Effector memory CD4-positive, alpha-beta T cell (primary cell): ENCODE measurements around the gene CBFA2T3.
"Not testable (repeated sequence)": the region's sequence is repeated elsewhere in the genome, so short reads cannot be mapped to it uniquely, and the experiment has no call there.

Experiments used
- DNase-seq, 3 donors: peaks; one replicate each; pipeline ENCODE4 v3.0.0-alpha.2; 2020
- H3K27ac ChIP-seq: 2 replicates; pipeline ENCODE4 v1.7.0; 2013; ENCODE audit warnings: mild to moderate bottlenecking, low read length, moderate library complexity; ENCODE audit not compliant: insufficient read depth, poor library complexity, severe bottlenecking
- H3K27me3 ChIP-seq: replicated peaks from 2 replicates; pipeline ENCODE4 v1.7.0; 2013; ENCODE audit warnings: mild to moderate bottlenecking, low read length; ENCODE audit not compliant: insufficient read depth, control insufficient read depth, poor library complexity, severe bottlenecking
- H3K36me3 ChIP-seq: 2 replicates; pipeline ENCODE4 v1.7.0; 2013; ENCODE audit warnings: mild to moderate bottlenecking, low read length, moderate library complexity; ENCODE audit not compliant: control insufficient read depth, insufficient read depth
- H3K4me1 ChIP-seq: 2 replicates; pipeline ENCODE4 v1.7.0; 2013; ENCODE audit warnings: low read length, mild to moderate bottlenecking; ENCODE audit not compliant: control insufficient read depth, insufficient read depth, poor library complexity, severe bottlenecking
- H3K4me3 ChIP-seq: 2 replicates; pipeline ENCODE4 v1.7.0; 2013; ENCODE audit warnings: low read length, low read depth, mild to moderate bottlenecking; ENCODE audit not compliant: insufficient read depth, poor library complexity, severe bottlenecking
- H3K9me3 ChIP-seq: 2 replicates; pipeline ENCODE4 v1.7.0; 2013; ENCODE audit warnings: mild to moderate bottlenecking, low read length, moderate library complexity; ENCODE audit not compliant: control insufficient read depth

CBFA2T3 gene

GRCh38 chr16:88922826-88923410, 54.1 kb downstream of the CBFA2T3 start:
- Histone ChIP-seq H3K27me3 (no peaks in the 10 kb centered on the region), H3K27ac (no peak overlapping the region), H3K4me3 (no peak overlapping the region), H3K9me3 (no peaks in the 10 kb centered on the region), H3K36me3 (no peaks in the 10 kb centered on the region), H3K4me1 (peaks cover 9% of the 10 kb centered on the region)
- DNase-seq, result no peak

GRCh38 chr16:88922114-88922825, 54.7 kb downstream of the CBFA2T3 start:
- Histone ChIP-seq H3K27me3 (no peaks in the 10 kb centered on the region), H3K9me3 (no peaks in the 10 kb centered on the region), H3K27ac (no peak overlapping the region), H3K4me1 (peaks cover 9% of the 10 kb centered on the region), H3K36me3 (no peaks in the 10 kb centered on the region), H3K4me3 (no peak overlapping the region)
- no peak for DNase-seq

- no peaks in the 10 kb centered on the region for H3K9me3 ChIP-seq
- H3K36me3 ChIP-seq, result no peaks in the 10 kb centered on the region
- no peak for DNase-seq
- peaks cover 9% of the 10 kb centered on the region for H3K4me1 ChIP-seq
- no peak overlapping the region for H3K4me3 ChIP-seq
- no peak overlapping the region for H3K27ac ChIP-seq
- no peaks in the 10 kb centered on the region for H3K27me3 ChIP-seq
Measured at GRCh38 chr16:88921591-88921990, 55.4 kb downstream of the CBFA2T3 start.

- no peak overlapping the region for H3K27ac ChIP-seq
- no peaks in the 10 kb centered on the region for H3K27me3 ChIP-seq
- no peak for DNase-seq
- no peaks in the 10 kb centered on the region for H3K9me3 ChIP-seq
- H3K4me3 ChIP-seq, result no peak overlapping the region
- H3K4me1 ChIP-seq, result peaks cover 9% of the 10 kb centered on the region
- H3K36me3 ChIP-seq, result no peaks in the 10 kb centered on the region
Measured at GRCh38 chr16:88920618-88921590, 56.1 kb downstream of the CBFA2T3 start.

GRCh38 chr16:88919936-88920335, 57.1 kb downstream of the CBFA2T3 start:
- Histone ChIP-seq H3K9me3 (no peaks in the 10 kb centered on the region), H3K4me3 (no peak overlapping the region), H3K36me3 (no peaks in the 10 kb centered on the region), H3K27ac (no peak overlapping the region), H3K4me1 (peaks cover 9% of the 10 kb centered on the region), H3K27me3 (no peaks in the 10 kb centered on the region)
- DNase-seq, result no peak

GRCh38 chr16:88918896-88919295, 58.1 kb downstream of the CBFA2T3 start:
- H3K9me3 ChIP-seq, H3K27ac ChIP-seq, H3K36me3 ChIP-seq, H3K4me1 ChIP-seq, DNase-seq, H3K4me3 ChIP-seq, H3K27me3 ChIP-seq: not testable (repeated sequence)

- Histone ChIP-seq H3K9me3 (no peaks in the 10 kb centered on the region), H3K4me1 (peaks cover 9% of the 10 kb centered on the region), H3K27ac (no peak overlapping the region), H3K27me3 (no peaks in the 10 kb centered on the region), H3K4me3 (no peak overlapping the region), H3K36me3 (no peaks in the 10 kb centered on the region)
- DNase-seq, result no peak
Measured at GRCh38 chr16:88917915-88918627, 58.9 kb downstream of the CBFA2T3 start.

GRCh38 chr16:88917146-88917914, 59.7 kb downstream of the CBFA2T3 start:
- DNase-seq, result no peak
- H3K36me3 ChIP-seq, result no peaks in the 10 kb centered on the region
- H3K9me3 ChIP-seq, result no peaks in the 10 kb centered on the region
- H3K27ac ChIP-seq, result no peak overlapping the region
- peaks cover 9% of the 10 kb centered on the region for H3K4me1 ChIP-seq
- no peaks in the 10 kb centered on the region for H3K27me3 ChIP-seq
- no peak overlapping the region for H3K4me3 ChIP-seq

GRCh38 chr16:88915639-88916327, 61.2 kb downstream of the CBFA2T3 start:
- H3K27me3 ChIP-seq, result no peaks in the 10 kb centered on the region
- no peak for DNase-seq

More at GRCh38 chr16:88915639-88916327, 61.2 kb downstream of the CBFA2T3 start:
- Histone ChIP-seq H3K9me3 (no peaks in the 10 kb centered on the region), H3K36me3 (no peaks in the 10 kb centered on the region), H3K4me1 (peaks cover 3% of the 10 kb centered on the region), H3K27ac (no peak overlapping the region), H3K4me3 (no peak overlapping the region)
